GM19099 (cell line): Measurements from ENCODE around the gene BCL2L1.

Source experiments
- POLR2A ChIP-seq: IDR thresholded peaks from 3 replicates; pipeline ENCODE4 v1.6.1; 2011; ENCODE audit warnings: low read depth; ENCODE audit not compliant: insufficient read length; ENCODE audit errors: extremely low read depth

Gene BCL2L1

GRCh38 chr20:31722257-31723068, at the start of gene BCL2L1:
BCL2L1 (minus strand) TSS chr20:31722868; CDS start chr20:31722218, 650 bp downstream.
- TF ChIP-seq POLR2A = peak; percentile 59

GRCh38 chr20:31770243-31770642, 47.6 kb upstream of the BCL2L1 start:
- TF ChIP-seq POLR2A = no peak

GRCh38 chr20:31769681-31770080, 47.0 kb upstream of the BCL2L1 start:
- TF ChIP-seq POLR2A = no peak

GRCh38 chr20:31767805-31768204, 45.1 kb upstream of the BCL2L1 start:
- no peak for TF ChIP-seq POLR2A

GRCh38 chr20:31764641-31765305, 42.1 kb upstream of the BCL2L1 start:
- TF ChIP-seq POLR2A = no peak

- no peak for TF ChIP-seq POLR2A
Observed at GRCh38 chr20:31760519-31761240, 38.0 kb upstream of the BCL2L1 start.

GRCh38 chr20:31759836-31760518, 37.3 kb upstream of the BCL2L1 start:
- TF ChIP-seq POLR2A = no peak

GRCh38 chr20:31758991-31759390, 36.3 kb upstream of the BCL2L1 start:
- no peak for TF ChIP-seq POLR2A

- TF ChIP-seq POLR2A = no peak
Observed at GRCh38 chr20:31758521-31758920, 35.9 kb upstream of the BCL2L1 start.

GRCh38 chr20:31757254-31757653, 34.6 kb upstream of the BCL2L1 start:
- no peak for TF ChIP-seq POLR2A

- TF ChIP-seq POLR2A = no peak
Observed at GRCh38 chr20:31751126-31751525, 28.5 kb upstream of the BCL2L1 start.

- TF ChIP-seq POLR2A = no peak
Observed at GRCh38 chr20:31749223-31749622, 26.6 kb upstream of the BCL2L1 start.

- no peak for TF ChIP-seq POLR2A
Observed at GRCh38 chr20:31747640-31748039, 25.0 kb upstream of the BCL2L1 start.

GRCh38 chr20:31746068-31746878, 23.6 kb upstream of the BCL2L1 start:
- TF ChIP-seq POLR2A = no peak
